ENCODE results near the gene HSPE1.
"Not testable (repeated sequence)": the region's sequence is repeated elsewhere in the genome, so short reads cannot be mapped to it uniquely, and the experiment has no call there.

The HSPE1 gene

DNA sequence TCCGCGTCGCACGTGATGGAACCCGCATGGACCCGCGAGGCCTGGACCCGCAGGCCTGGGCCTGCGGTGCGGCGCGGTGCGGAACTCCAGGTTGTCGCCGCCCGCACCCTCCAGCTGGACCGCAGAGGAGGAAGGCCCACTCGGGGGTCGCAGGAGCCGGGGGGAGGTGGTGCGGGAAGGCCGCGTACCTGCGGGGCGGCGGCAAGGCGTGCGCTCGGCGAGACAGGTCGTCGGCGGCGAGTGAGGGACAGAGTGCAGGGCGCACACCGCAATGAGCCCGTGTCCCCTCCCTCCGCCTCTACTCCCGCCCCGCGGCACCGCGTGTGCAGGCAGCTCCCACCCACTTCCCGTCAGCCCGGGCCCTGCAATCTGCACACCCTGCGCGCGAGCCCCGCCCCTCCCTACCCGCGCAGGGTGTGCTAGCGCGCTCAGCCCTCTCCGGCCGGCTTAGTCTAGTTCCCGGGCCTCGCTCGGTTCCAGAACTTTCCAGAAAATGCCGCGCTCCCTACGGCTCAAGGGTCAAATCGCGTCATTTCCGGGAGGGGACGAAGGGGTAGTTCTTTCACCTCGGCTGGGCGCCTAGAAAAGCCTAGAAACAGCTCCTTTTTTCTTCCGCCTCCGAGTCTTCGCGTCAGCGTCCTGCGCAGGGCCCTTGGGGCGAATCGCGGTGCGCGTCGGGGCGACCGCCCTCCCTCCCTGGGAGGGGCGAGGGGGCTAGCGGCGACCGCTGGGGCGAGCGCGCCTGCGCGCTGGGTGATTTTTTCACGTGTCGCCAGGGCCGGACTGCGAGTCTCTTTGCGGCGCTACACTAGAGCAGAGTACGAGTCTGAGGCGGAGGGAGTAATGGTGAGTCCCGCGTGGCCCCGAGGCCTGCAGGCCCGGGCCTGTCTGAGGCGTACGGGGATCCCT is at the start of gene HSPE1, which contains the start of gene HSPD1:
TSS of gene HSPE1 (plus strand) at position 786 of the 909 bp plus-strand sequence. CDS start at position 844, 58 bp downstream.
TSS of gene HSPD1 (minus strand) at position 247 of the 909 bp plus-strand sequence. CDS start 992 bp downstream, outside the sequence.
- peak; percentile 98 for DNase-seq (ENCODE audit: low read depth)

- no peak for DNase-seq (ENCODE audit: low read depth)
These were observed 49.7 kb upstream of the HSPE1 start for GRCh38 chr2:197450465-197450864.

DNA sequence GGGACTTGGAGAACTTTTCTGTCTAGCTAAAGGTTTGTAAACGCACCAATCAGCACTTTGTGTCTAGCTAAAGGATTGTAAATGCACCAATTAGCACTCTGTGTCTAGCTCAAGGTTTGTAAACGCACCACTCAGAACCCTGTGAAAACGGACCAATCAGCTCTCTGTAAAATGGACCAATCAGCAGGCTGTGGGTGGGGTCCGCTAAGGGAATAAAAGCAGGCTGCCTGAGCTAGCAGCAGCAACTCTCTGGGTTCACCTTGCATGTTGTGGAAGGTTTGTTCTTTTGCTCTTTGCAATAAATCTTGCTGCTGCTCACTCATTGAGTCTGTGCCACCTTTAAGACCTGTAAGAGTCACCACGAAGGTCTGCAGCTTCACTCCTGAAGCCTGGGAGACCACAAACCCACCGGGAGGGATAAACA is 49.2 kb upstream of the HSPE1 start:
- not testable (repeated sequence) for DNase-seq (ENCODE audit: low read depth)

- no peak for DNase-seq (ENCODE audit: low read depth)
These were observed 47.4 kb upstream of the HSPE1 start for GRCh38 chr2:197452754-197453122.

DNA sequence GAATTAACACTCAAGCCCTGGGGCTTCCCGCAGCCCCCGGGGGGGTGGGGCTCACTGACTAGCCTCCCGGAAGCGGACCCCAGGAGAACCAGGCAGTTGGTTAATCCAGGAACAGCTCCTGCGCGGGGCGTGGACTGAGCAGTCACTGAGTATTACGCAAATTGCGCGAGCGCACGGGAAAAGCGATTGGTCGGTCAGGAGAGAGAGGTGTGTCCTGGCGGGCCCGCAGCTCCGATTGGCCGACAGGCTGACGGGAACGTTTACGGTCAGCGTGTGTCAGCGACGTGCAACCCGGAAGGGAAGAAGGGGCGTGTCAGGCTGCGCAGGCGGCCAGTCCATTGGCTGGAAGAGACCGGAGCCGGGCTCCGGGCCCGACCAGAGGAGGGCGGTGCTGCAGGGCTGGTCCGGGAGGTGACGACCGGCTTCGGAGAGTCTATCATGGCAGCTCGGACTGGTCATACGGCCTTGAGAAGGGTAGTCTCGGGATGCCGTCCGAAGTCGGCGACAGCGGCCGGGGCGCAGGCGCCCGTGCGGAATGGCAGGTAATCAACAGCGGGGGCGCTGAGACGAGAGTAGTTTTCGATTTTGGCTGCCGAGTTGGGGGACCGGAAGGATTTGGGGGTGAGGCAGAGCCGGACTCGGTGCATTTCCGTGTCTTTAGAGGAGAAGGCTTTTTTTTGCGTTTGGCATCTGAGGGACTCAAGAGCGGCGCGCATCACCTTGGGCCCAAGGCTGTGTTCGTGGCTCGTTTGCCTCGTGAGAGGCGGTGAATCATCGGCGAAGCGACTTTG is 46.9 kb upstream of the HSPE1 start, which contains the start of gene COQ10B:
TSS of gene COQ10B (plus strand) at position 430 of the 791 bp plus-strand sequence. CDS start at position 439, 9 bp downstream.
- DNase-seq (ENCODE audit: low read depth), result peak; percentile 96

- peak; percentile 74 for DNase-seq (ENCODE audit: low read depth)
These were observed 46.2 kb upstream of the HSPE1 start for GRCh38 chr2:197453914-197454398.

- DNase-seq (ENCODE audit: low read depth), result no peak
These were observed 45.3 kb upstream of the HSPE1 start for GRCh38 chr2:197454923-197455322.

GRCh38 chr2:197455428-197455827 is 44.8 kb upstream of the HSPE1 start:
- no peak for DNase-seq (ENCODE audit: low read depth)

GRCh38 chr2:197460649-197461048 is 39.5 kb upstream of the HSPE1 start:
- no peak for DNase-seq (ENCODE audit: low read depth)

DNA sequence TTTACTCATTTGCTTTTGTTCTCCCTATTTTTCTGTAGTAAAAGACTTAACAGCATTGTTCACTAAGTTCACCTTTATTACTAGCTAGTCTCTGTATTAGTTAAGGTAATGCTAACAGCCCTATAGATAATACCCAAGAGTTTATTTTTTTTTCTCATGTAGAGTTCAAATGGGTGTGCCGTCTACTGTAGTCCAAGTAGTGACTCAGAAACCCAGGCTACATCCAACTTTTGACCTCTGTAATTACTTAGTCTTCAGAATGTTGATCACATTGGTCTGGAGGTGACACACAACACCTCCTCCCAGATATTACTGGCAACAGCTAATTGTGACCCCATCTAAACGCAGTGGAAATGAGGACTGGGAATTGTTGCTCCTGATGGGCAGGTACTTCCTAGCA is 39.1 kb upstream of the HSPE1 start:
- no peak for DNase-seq (ENCODE audit: low read depth)

DNA sequence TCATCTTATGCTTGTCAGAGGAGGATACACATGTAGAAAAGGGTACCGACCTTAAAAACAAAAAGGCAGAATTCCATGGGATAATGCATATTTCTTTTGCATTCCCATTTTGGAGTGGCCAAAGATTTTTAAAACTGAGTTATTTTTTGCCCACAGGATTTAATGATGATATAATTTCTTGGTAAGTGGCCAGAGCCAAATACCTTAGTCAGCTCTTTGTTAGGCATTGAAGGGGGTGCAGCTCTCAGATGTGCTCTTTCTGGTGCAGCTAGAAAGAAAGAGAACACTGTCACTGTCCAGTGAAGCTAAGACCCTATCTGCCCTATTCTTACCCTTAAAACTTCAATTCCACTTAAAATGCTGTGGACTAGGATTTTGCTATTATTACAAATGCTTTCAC is 36.0 kb upstream of the HSPE1 start:
- no peak for DNase-seq (ENCODE audit: low read depth)

GRCh38 chr2:197472166-197472565 is 28.0 kb upstream of the HSPE1 start:
- no peak for DNase-seq (ENCODE audit: low read depth)

DNA sequence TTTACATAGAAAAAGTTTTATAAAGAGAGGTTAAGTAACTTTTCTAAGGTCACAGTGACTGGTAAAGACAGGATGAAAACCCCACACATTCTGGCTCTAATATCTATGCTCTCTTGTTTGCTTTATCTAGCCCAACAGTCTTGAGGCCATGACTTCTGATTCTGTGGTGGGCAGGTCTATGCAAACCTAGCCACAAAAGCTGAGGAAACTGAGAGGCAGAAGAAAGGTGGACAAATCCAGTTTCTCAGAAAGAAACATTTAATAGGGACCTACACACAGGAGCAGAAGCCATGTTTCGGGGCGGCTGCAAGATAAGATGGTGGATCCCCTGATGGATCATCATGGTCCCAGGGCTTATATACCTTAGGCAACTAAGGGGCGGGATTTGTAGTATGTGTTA is 22.4 kb upstream of the HSPE1 start:
- no peak for DNase-seq (ENCODE audit: low read depth)

DNA sequence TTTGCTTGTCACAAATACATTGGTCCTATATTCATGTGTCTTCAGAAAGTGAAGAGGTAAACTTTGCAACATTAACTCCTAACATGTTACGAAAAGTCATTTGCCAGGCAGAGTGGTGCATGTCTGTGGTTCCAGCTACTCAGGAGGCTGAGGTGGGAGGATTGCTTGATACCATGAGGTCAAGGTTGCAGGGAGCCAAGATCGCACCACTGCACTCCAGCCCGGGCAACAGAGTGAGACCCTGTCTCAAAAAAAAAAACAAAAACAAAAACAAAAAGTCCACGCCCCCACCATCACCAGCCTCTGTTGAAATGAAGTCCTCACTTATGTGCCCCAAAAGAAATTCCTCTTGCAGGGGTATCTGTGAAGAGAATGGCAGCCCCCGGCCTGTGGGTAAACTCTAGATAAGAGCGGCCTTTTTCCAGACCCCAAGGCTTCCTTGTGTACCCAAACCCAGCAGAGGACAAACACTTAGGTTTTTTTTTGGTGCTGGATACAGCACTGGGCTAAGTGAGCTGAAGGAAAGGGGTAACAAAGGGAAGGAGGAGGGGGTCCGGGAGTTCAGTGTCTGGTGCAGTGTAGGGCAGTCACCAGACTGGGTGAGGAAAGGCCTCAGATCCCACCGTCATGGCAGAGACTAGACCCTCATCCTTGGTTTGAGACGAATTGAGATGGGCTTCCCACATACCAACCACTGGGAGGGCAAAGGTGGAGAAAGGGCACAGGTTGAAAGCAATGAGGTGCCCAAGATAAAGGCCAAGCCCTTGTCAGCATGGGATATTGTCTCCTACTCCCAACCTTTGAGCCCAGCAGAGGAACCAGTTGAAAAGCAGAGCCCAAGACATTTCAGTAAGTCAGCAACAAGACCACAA is 19.8 kb upstream of the HSPE1 start:
- no peak for DNase-seq (ENCODE audit: low read depth)

DNA sequence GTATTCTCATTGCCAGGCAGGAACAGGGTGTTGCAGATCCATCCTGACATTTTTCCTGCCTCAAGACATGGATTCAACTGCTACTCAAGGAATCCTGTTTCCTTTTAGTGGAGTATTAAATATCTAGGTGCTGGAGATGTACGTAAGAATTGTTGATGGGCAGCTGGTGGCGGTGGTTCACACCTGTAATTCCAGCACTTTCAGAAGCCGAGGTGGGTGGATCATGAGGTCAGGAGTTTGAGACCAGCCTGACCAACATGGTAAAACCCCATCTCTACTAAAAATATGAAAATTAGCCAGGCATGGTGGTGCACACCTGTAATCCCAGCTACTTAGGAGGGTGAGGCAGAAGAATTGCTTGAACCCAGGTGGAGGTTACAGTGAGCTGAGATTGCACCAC is 15.9 kb upstream of the HSPE1 start:
- DNase-seq (ENCODE audit: low read depth), result not testable (repeated sequence)

GRCh38 chr2:197486175-197486574 is 14.0 kb upstream of the HSPE1 start:
- DNase-seq (ENCODE audit: low read depth), result no peak

GRCh38 chr2:197487385-197487784 is 12.8 kb upstream of the HSPE1 start:
- DNase-seq (ENCODE audit: low read depth), result no peak

GRCh38 chr2:197495433-197496134 is 4.6 kb upstream of the HSPE1 start:
- no peak for DNase-seq (ENCODE audit: low read depth)

DNA sequence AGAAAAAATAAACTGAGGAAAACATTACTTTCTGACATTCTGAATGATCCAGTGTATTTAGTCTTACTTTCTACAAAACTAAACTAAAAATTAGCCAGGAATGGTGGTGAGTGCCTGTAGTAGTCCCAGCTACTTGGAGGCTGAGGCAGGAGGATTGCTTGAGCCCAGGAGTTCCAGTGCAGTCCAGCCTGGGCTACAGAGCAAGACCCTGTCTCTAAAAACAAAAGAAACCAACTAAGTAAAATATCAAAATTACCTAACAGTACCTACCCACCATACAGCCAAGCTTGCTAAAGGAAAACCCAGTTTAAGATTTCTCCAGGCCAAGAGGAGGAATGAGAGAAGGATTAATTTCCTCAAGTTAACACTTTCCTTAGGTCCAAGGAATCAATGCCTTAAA is 3.5 kb upstream of the HSPE1 start:
- DNase-seq (ENCODE audit: low read depth), result no peak

- DNase-seq (ENCODE audit: low read depth), result no peak
These were observed 2.9 kb upstream of the HSPE1 start for GRCh38 chr2:197497326-197497725.

Data from GM04503 (cell line).